ENCODE data around the gene KIF3C. TPM values are rescaled to one million over a fixed set of nuclear protein-coding genes. Genes with fewer than 3 reads are reported as not detected.

Gene KIF3C
- total and polyA plus RNA-seq, 2 of the 4 experiments (the other 2 are of a cell fraction): 8.3 to 15.4 TPM

Small RNA genes within 50 kb of the gene (microRNA-seq; reads per million reads assigned to microRNA genes)
- not detected for gene NDUFB4P4 (ENCODE audit: insufficient read depth, insufficient read length)
- gene UQCRHP2 (ENCODE audit: insufficient read depth, insufficient read length): not detected

Small RNA genes within 50 kb of the gene (small RNA-seq; reads per million reads assigned to genes)
- gene NDUFB4P4 (0 reads per million in 5 experiments), gene UQCRHP2 (0 reads per million in 5 experiments)

Other genes starting within 250 kb of the KIF3C start
- 7.5 and 8.1 TPM in 2 replicates for gene ASXL2, start 104.0 kb downstream of the KIF3C start, total RNA-seq (2012; rRNA removed)
- 4.9 and 5.3 TPM in 2 replicates for gene ASXL2, start 104.0 kb downstream of the KIF3C start, polyA plus RNA-seq (2012; rRNA removed)
- 30.1 and 79.7 TPM in 2 replicates for gene RAB10, start 51.6 kb upstream of the KIF3C start, total RNA-seq (2012; rRNA removed)
- 66.5 and 77.1 TPM in 2 replicates for gene RAB10, start 51.6 kb upstream of the KIF3C start, polyA plus RNA-seq (2012; rRNA removed)
- 0.28 and 0.36 TPM in 2 replicates for gene GAREM2, start 190.6 kb upstream of the KIF3C start, total RNA-seq (2012; rRNA removed)
- gene GAREM2, start 190.6 kb upstream of the KIF3C start, polyA plus RNA-seq (2012; rRNA removed): 1.7 and 1.8 TPM in 2 replicates

Measured in IMR-90 (cell line).